Ishikawa (cell line): Measurements from ENCODE around the gene TBATA.

Source experiments
- CEBPB ChIP-seq: IDR thresholded peaks from 2 replicates; pipeline ENCODE4 v1.6.1; 2012
- CREB1 ChIP-seq: IDR thresholded peaks from 2 replicates; pipeline ENCODE4 v1.6.1; 2012; ENCODE audit warnings: low read depth
- EGR1 ChIP-seq: IDR thresholded peaks from 2 replicates; pipeline ENCODE4 v1.6.1; 2012
- EP300 ChIP-seq: IDR thresholded peaks from 2 replicates; pipeline ENCODE4 v1.6.1; 2012; ENCODE audit warnings: borderline replicate concordance
- FOXM1 ChIP-seq: IDR thresholded peaks from 2 replicates; pipeline ENCODE4 v1.6.1; 2012; ENCODE audit warnings: low read depth, borderline replicate concordance
- NFIC ChIP-seq: IDR thresholded peaks from 2 replicates; pipeline ENCODE4 v1.6.1; 2012
- RAD21 ChIP-seq: IDR thresholded peaks from 2 replicates; pipeline ENCODE4 v1.6.1; 2012; ENCODE audit warnings: low read depth
- TAF1 ChIP-seq: IDR thresholded peaks from 2 replicates; pipeline ENCODE4 v1.6.1; 2012; ENCODE audit warnings: low read depth, mild to moderate bottlenecking
- TCF12 ChIP-seq: IDR thresholded peaks from 2 replicates; pipeline ENCODE4 v1.6.1; 2012; ENCODE audit warnings: low read depth
- TEAD4 ChIP-seq: IDR thresholded peaks from 2 replicates; pipeline ENCODE4 v1.6.1; 2012
- YY1 ChIP-seq: IDR thresholded peaks from 2 replicates; pipeline ENCODE4 v1.6.1; 2012; ENCODE audit warnings: low read depth
- ZBTB7A ChIP-seq: IDR thresholded peaks from 2 replicates; pipeline ENCODE4 v1.6.1; 2012; ENCODE audit warnings: low read depth
- TF ChIP-seq, protein P1 (sequence below): IDR thresholded peaks from 2 replicates; pipeline ENCODE4 v1.6.1; 2012
- TF ChIP-seq, protein P2 (sequence below): IDR thresholded peaks from 2 replicates; pipeline ENCODE4 v1.6.1; 2012; ENCODE audit warnings: low read depth, mild to moderate bottlenecking
- TF ChIP-seq, protein P3 (sequence below): IDR thresholded peaks from 2 replicates; pipeline ENCODE4 v1.6.1; 2012

TBATA gene

DNA sequence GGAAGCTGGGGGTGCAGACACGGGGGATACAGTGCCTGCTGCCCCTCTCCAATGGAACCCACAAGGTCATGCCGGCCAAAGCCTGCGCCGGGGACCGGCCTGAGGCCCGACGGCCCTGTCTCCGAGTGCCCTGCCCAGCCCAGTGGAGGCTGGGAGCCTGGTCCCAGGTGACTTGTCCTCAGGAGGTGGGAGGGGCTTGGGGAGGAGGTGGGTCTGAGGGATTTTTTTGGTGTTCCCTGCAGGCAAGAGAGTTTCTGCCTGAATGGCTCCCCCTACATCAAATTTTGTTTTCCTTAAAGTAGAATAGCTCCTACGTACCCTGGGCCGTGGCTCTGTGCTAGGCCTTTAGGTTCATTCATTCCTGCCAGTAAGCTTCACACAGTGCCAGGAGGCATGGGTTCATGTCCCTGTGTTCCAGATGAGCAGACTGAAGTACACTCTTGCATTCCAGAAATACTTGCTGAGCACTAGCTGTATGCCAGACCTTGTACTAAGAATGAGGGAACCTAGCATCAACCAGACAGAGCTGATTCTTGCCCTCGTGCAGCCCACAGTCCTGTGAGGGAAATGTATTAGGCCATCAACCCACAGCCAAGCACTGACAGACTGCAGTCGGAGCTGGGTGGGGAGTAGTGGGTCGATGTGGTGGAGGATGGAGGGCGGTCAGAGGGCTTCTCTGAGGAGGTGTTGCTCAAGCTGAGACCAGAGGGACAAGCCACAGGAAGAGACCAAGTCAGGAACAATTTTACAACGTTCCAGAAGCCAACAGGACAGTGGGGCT lies 31.1 kb downstream of the TBATA start:
- TF ChIP-seq, protein P1, sequence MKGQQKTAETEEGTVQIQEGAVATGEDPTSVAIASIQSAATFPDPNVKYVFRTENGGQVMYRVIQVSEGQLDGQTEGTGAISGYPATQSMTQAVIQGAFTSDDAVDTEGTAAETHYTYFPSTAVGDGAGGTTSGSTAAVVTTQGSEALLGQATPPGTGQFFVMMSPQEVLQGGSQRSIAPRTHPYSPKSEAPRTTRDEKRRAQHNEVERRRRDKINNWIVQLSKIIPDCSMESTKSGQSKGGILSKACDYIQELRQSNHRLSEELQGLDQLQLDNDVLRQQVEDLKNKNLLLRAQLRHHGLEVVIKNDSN: no peak
- TF ChIP-seq, protein P2, sequence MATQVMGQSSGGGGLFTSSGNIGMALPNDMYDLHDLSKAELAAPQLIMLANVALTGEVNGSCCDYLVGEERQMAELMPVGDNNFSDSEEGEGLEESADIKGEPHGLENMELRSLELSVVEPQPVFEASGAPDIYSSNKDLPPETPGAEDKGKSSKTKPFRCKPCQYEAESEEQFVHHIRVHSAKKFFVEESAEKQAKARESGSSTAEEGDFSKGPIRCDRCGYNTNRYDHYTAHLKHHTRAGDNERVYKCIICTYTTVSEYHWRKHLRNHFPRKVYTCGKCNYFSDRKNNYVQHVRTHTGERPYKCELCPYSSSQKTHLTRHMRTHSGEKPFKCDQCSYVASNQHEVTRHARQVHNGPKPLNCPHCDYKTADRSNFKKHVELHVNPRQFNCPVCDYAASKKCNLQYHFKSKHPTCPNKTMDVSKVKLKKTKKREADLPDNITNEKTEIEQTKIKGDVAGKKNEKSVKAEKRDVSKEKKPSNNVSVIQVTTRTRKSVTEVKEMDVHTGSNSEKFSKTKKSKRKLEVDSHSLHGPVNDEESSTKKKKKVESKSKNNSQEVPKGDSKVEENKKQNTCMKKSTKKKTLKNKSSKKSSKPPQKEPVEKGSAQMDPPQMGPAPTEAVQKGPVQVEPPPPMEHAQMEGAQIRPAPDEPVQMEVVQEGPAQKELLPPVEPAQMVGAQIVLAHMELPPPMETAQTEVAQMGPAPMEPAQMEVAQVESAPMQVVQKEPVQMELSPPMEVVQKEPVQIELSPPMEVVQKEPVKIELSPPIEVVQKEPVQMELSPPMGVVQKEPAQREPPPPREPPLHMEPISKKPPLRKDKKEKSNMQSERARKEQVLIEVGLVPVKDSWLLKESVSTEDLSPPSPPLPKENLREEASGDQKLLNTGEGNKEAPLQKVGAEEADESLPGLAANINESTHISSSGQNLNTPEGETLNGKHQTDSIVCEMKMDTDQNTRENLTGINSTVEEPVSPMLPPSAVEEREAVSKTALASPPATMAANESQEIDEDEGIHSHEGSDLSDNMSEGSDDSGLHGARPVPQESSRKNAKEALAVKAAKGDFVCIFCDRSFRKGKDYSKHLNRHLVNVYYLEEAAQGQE: no peak
- TF ChIP-seq TAF1: no peak
- TF ChIP-seq NFIC: no peak
- TF ChIP-seq TEAD4: peak; percentile 93
- no peak for TF ChIP-seq YY1
- TF ChIP-seq, protein P3, sequence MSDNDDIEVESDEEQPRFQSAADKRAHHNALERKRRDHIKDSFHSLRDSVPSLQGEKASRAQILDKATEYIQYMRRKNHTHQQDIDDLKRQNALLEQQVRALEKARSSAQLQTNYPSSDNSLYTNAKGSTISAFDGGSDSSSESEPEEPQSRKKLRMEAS: 0 out of 2 replicates have a peak, but pooled peaks have one; percentile 19
- no peak for TF ChIP-seq ZBTB7A
- TF ChIP-seq RAD21: no peak; the same call in 1 of the 2 replicates
- TF ChIP-seq EP300: no peak
- TF ChIP-seq CEBPB: no peak
- TF ChIP-seq CREB1: no peak

DNA sequence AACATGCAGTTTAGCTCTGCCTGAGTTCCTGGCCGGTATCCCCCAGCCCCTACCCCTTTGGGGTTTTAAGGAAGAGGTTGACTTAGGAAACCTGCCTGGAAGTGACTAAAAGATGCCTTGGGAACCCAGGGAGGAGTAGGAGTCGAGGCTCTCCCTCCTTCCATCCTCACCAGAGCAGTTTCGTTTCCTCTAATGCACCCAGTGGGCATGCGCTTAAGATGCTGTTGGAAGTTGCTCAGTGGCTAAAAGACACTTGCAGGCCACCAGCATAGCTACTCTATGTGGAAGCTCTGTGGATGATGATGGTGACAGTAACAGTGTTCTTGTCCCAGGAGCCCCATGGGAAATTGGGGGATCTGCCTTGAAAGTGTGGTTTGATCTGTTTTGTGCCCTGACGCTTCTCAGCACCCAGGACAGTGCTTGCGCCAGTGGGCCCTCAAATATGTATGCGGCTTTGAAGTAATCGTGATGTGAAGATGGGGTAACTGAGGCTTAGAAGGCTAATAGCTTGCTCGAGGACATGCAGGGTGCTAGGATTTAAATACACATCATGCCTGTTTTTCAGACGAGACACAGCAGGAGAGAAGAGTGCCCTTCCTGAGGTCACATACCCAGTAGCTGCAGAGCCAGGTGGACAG lies 32.0 kb downstream of the TBATA start:
- TF ChIP-seq EGR1: no peak
- no peak for TF ChIP-seq TAF1
- TF ChIP-seq RAD21: no peak
- no peak for TF ChIP-seq FOXM1
- TF ChIP-seq, protein P2: peak; percentile 53
- TF ChIP-seq, protein P1: no peak
- TF ChIP-seq EP300: no peak
- TF ChIP-seq, protein P3: no peak
- no peak for TF ChIP-seq CREB1

DNA sequence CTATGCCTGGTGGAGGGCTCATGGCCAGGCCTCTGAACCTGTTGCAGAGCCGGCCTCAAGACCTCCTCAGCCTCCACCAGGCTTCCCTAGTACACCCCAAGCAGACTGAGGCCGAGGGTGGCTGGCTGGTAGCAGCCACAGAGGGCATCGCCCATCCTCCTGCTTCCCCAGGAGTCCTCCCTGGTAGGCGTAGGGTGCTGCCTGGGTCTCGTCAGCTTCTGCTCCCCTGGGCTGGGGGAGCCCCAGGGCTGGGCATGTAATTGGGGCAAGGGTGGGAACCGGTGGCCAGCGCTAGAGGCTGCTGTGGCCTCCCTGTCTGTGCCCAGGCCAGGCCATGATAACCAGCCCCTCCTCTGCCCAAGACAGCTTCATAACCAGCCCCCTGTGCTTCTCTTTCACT lies 32.6 kb downstream of the TBATA start:
- TF ChIP-seq, protein P1: no peak
- TF ChIP-seq TAF1: no peak
- no peak for TF ChIP-seq EGR1
- TF ChIP-seq NFIC: no peak
- TF ChIP-seq, protein P3: no peak
- TF ChIP-seq FOXM1: no peak
- TF ChIP-seq, protein P2: no peak
- TF ChIP-seq EP300: no peak
- no peak for TF ChIP-seq RAD21

DNA sequence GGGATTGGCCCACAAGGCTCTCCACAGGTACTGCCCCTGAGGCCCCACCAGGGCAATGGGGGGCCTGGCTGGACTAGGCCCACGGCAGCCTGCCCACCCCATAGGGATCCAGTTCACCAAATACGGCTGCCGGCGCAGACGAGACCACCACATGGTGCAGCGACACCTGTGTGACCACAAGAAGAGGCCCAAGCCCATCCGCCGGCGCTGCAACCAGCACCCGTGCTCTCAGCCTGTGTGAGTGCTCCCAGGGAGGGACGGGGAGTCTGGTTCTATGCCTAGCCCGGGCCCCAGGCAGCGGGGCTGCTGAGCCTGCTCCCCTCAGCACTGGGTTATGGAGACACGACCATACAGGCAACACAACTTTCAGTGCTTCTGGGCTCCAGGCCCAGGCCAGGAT lies 33.2 kb downstream of the TBATA start:
- TF ChIP-seq, protein P3: no peak
- TF ChIP-seq, protein P1: no peak
- no peak for TF ChIP-seq EP300
- no peak for TF ChIP-seq CREB1
- no peak for TF ChIP-seq TEAD4
- no peak for TF ChIP-seq FOXM1
- TF ChIP-seq, protein P2: no peak
- TF ChIP-seq EGR1: no peak
- no peak for TF ChIP-seq CEBPB
- TF ChIP-seq YY1: no peak
- no peak for TF ChIP-seq NFIC
- no peak for TF ChIP-seq ZBTB7A
- TF ChIP-seq TCF12: no peak
- TF ChIP-seq TAF1: no peak
